Right ventricle myocardium inferior (tissue), 1 donor: ENCODE measurements around the gene EML4. TPM values are rescaled to one million over a fixed set of nuclear protein-coding genes. Genes with fewer than 3 reads are reported as not detected.

Experiments
- ATAC-seq: fragments of 200-7000 bp; cut with Tn5 transposase; one replicate; pipeline ENCODE4 v1.9.1; 2020; ENCODE audit warnings: mild to moderate bottlenecking, moderate library complexity
- DNase-seq: peaks from one replicate; pipeline ENCODE4 v3.0.0; 2021; ENCODE audit errors: missing footprints
- intact Hi-C: fragments of 100-400 bp; cut with DNase I; formaldehyde crosslinking; loops from one replicate; pipeline ENCODE4 v1.11.0; 2022
- total RNA-seq: library from RNA; stranded (reverse); fragmentation: NEBNext Ultra II Directional; extraction: Animal tissue kit (Norgen Biotek cat#: 25700); gene quantifications from one replicate; pipeline ENCODE4 v1.2.1, GENCODE V29; 2021
- donor health status: DM: no; HTN: yes; CAD: no; lungs with severe emphysema.

The EML4 gene
- total RNA-seq, 1 donor from 2014 or later: 5.6 TPM

DNA sequence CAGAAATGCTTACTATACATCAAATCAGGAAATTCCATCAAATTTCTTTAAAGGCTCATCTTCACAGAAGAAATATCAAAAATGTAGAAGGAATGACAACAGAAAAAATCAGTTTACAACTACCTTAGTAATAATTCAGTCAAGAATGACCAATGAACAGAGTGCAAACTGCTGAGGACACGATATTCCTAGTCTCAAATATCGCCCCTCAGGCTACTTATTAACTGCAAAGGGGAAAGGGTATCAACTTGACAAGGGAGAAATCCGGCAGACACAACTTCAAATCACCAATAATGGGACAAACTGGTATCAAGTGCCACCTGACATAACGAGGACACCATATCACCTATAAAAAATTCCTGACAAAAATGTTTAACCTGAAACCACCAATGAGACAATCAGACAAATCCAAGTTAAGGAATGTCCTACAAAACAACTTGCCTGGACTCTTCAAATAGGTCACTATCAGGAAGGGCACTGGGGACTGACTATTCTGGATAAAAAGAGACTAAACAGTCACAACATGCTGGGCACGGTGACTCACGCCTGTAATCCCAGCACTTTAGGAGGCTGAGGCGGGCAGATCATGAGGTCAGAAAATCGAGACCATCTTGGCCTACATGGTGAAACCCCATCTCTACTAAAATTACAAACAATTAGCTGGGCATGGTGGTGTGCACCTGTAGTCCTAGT lies 179.1 kb downstream of the EML4 start:
- intact Hi-C loops: no loop called here
- ATAC-seq: no peak
- DNase-seq: no peak

DNA sequence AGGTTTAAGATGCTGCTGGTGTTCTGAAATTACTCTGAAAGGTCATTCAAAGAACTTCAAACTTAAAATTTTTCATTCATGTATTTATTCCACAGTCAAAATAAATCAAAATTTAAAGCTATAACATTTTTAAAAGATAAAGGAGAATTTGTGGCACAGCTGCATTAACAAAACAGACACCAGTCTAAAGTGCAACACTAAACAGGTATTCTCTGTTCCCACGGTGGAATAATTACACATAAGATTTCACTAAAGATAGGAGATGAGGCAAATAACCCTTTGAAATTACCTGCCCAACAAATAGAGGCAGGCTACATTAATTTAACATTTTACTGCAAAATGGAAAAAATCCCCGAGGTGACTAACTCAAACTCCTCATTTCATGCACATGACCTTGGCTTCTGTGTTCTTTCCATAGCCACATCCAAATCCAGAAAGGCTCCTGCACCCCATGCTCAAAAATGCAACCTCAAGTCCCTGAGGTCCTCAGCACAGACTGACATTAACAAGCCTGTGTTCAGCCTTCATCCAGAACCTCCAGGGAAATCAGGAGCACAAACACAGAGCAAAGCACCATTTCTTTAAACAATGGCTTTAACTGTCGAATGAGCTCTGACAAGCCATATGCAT lies 181.4 kb downstream of the EML4 start:
- ATAC-seq (no peak), DNase-seq (no peak)
- intact Hi-C loops: no loop called here

DNA sequence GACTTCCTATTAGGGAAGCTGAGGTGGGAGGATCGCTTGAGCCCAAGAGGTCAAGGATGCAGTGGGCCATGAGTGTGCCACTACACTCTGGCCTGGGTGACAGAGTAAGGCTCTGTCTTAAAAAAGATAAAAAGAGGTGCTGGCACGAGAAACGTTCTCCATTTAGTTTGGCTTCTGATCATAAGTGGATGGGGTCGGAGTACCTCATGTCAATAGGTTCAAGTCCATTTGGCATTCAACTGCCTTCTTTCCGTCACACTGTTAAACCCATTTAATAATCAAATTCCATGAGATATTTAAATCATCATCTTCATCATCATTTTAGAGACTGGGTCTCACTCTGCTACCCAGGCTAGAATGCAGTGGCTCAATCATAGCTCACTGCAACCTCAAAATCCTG lies 182.7 kb downstream of the EML4 start:
- no peak for ATAC-seq
- no peak for DNase-seq
- intact Hi-C loops: no loop called here

DNA sequence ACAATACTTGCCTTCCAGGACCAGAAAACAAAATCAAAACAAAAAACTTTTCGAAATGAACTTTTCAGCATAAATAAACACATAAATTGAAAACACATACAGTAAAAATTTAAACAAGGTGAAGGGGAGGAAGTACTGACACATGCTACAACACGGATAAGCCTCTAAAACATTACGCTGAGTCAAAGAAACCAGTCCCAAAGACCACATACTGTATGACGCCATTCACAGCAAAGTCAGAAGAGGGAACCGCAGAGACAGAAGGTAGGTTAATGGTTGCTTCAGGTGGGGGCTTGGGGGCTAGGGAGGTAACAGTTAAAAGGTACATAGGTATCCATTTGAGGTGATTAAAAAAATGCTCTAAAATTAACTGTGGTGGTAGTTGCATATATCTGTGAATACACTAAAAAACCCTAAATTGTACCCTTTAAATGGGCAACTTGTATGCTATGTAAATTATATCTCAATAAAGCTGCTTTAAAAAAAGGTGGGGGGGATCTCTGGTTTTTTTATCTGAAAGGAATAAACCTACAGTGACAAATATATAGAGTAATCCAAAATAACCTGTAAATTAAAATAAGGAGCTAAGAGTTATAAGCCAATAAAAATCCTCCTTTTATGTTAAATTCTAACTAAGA lies 184.8 kb downstream of the EML4 start:
- intact Hi-C loops: no loop called here
- DNase-seq (no peak), ATAC-seq (no peak)

DNA sequence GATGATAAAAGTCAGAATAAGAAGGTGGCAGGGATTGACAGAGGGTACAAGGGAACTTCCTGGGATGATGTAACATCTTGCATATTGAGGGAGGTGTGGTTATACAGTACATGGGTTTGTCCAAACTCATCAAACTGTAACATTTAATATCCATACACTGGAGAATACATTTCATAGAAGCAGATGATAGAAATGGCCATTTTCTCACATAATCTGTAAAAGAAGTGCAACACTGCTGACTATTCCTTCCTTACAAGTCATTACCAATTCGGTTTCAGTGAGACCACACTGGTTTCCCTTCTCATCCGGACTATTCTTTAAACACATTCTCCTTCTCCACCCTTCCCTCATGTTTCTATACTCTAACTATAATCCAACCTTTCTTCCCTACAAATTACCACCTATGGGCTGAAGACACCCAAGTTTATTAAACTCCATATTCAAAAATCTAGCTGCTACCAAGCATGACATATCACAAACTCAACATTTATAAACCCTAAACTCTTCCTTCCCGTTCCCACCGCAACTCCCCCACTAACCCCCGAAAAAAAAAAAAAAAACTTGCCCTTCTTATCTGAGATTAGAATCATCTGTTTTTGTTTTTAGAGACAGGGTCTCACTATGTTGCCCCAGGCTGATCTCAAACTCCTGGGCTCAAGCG lies 190.3 kb downstream of the EML4 start:
- intact Hi-C loops: no loop called here
- no peak for DNase-seq
- no peak for ATAC-seq

DNA sequence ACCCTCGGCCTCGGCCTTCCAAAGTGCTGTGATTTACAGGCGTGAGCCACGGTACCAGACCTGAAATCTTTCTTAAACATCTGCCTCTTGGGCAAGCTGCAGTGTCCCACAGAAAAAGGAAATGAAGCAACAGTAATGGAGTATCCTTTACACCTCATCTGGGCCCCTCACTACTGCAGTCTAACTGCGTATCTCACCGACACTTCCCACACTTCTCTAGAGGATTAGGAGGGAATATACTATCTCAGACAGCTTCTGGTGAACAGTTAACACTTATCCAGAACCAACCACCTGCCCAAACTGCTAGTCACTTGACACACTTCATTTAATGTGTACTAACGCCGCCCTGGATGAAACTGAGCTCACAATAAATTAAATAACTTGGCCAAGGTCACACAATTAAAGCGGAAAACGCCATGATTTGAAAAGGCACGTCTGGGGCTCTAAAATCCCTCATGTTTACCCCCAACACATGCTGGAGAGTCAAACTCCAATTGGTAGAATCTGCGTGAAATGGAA lies 190.9 kb downstream of the EML4 start:
- DNase-seq: no peak
- intact Hi-C loops: loop anchor here (2.0 kb wide), 1 partner anchor 263 kb away; no protein-coding TSS in a partner anchor
- no peak for ATAC-seq

DNA sequence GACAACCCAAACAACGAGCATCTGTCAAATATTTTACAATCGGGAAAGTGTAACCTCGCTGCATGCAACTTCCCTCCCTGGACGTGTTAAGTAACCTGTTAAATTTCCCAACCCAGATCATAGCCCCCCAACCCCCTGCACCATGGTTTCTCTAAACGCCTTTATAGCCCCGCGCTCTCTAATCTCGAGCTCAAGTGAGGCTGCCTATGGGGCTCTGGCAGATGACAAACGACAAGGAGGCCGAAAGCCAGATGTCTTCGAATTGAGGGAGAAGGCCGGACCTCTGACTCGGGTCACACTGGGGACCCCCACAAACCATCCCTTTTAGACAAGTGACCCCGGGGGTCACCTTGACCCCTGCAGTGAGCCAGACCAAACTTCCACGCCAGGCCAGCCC lies 191.3 kb downstream of the EML4 start:
- intact Hi-C loops: loop anchor here (2.0 kb wide), 1 partner anchor 264 kb away; no protein-coding TSS in a partner anchor
- DNase-seq: no peak
- ATAC-seq: no peak

DNA sequence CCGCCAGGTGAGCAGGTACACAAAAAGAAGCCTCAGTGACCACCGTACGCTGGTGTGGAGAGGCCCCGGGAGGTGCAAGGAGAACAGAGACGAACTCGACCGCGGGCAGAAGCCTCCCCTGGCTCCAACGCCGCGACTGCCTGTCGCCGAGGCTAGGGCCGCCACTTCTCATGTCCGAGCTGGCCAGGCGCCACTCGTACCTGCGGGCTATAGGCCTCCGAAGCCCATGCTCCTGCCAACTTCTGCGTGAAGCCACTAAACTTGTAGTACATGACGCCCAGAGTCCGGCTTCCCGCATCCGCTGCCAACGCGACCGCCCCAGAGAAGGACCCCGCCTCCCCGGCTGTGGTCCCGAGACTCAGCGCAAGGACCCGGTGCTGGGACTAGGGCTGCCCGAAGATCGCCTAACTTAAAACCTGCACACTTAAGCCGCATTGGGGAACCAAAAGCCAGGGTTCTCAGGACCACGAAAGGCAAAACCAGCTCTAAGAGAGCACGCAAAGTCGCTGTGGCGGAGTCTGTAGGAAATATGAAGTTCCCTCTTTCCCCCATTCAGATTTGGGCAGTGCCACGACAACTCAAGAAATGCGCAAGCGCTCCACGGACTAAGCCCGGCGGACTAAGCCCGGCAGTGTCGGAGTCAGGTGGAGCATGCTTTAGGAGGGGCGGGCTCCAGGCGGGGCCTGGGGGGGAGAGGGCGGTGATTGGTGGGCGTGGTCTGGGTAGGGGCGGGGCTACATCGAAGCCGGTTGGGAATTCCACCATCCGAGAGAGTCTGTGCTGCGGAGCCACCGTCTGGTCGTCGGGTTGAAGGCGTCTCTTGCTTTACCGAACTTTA lies 192.0 kb downstream of the EML4 start, which contains the start of gene COX7A2L:
COX7A2L (minus strand) TSS at position 328 of the 838 bp plus-strand sequence; CDS start at position 272, 56 bp downstream.
- intact Hi-C loops: loop anchor here (2.0 kb wide), 1 partner anchor 264 kb away; no protein-coding TSS in a partner anchor
- DNase-seq (peak; percentile 98), ATAC-seq (peak; percentile 100)

DNA sequence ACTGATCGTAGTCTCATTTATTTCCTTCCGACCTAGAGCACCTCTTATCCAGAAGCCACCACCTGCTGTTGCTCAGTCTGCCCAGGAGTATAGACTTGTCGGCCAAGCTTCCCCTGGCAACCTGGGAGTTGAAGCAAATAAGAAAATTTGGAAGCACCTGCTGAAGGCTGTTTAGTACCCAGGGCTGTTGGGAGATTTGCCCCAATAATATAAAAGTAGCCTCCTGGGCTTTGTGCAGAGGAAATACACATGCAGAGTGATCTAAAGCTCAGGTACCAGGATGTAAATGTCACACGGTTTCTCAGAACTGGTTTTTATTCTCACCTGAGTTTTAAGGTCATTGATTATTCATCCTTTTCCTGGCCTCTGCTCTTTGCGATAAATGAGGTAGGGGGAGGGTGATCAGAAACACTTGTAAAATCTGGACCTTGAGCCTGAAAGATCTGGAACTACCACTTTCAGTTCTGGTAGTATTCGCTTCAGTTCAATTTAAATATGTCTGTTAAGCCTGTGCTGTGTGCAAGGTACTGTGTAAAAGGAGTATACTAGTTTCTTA lies 192.7 kb downstream of the EML4 start:
- intact Hi-C loops: loop anchor here (2.0 kb wide), 1 partner anchor 265 kb away; no protein-coding TSS in a partner anchor
- ATAC-seq: no peak

DNA sequence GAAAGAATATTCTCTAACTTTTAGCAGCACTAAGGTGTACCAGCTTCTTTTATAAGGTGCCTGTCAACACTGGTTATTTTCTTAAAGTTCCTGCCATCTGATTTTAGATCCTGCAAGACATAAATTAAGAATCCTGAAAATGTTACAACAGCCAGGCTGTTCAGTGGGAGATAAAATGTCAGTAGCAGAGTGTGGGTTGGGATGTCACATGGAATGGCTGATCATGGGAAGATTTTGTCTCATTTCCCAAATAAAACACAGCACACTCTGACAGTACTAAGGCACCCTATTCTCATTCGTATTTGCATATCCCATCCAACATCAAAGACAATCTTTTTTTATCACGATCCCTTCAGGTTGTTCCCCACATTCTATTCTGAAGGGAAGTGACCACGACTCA lies 194.3 kb downstream of the EML4 start:
- DNase-seq: no peak
- intact Hi-C loops: no loop called here
- no peak for ATAC-seq

More for the DNA sequence above, 192.7 kb downstream of the EML4 start:
- DNase-seq: no peak

DNA sequence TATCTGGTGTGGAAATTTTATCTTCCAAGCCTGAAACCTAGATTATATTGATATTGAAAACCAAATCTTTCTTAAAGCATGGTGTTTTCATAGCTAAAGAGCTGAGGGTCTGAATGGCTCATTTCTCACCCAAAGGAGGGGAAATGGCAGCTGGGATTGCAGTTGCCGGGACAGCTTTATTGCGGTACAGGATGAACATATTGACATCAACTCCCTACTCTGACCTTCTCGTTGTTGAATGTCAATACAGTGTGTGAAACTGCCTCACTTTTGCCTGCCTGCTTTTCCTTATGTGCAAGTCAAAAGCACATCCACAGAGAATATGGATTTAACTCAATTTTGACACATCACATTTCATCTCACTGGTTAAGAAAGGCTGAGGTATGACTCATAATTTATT lies 195.5 kb downstream of the EML4 start:
- ATAC-seq: no peak
- no peak for DNase-seq
- intact Hi-C loops: no loop called here

DNA sequence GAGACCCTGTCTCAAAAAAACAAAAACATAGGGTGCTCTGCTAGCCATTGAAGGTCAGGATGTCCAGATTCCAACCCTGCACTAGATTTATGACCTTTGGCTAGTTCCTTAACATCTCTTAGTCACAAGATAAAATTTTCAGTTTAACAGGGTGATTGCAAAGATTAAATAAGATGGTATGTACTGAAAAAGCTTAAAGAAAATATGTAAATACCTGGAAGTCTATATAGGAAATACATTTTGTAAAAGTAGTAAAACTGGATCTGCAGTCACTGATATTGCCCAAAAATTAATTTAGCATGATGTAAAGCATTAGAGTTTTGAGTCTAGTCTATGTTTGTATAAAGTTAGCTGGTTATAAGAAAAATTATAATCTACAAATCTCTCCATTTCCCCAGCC lies 197.3 kb downstream of the EML4 start:
- ATAC-seq (no peak), DNase-seq (no peak)
- intact Hi-C loops: no loop called here

DNA sequence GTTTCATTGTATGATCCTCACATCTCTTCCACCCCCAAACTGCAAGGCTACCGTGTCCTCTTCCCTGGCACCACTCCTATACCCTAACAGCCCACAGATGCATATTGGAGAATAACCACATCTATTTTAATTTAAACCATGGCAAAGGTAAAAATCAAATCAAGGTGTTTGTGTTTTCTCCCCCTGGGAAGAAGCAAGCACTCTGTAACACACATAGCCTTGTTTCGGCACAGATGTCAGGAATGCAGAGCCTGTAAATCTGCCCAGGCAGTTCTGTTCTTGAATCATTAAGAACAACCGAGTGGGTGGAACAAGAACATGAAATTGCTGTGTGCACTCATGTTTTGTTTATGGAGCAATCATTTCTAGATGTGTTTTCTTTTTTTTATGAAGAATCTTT lies 198.7 kb downstream of the EML4 start:
- DNase-seq (no peak), ATAC-seq (no peak)
- intact Hi-C loops: no loop called here

DNA sequence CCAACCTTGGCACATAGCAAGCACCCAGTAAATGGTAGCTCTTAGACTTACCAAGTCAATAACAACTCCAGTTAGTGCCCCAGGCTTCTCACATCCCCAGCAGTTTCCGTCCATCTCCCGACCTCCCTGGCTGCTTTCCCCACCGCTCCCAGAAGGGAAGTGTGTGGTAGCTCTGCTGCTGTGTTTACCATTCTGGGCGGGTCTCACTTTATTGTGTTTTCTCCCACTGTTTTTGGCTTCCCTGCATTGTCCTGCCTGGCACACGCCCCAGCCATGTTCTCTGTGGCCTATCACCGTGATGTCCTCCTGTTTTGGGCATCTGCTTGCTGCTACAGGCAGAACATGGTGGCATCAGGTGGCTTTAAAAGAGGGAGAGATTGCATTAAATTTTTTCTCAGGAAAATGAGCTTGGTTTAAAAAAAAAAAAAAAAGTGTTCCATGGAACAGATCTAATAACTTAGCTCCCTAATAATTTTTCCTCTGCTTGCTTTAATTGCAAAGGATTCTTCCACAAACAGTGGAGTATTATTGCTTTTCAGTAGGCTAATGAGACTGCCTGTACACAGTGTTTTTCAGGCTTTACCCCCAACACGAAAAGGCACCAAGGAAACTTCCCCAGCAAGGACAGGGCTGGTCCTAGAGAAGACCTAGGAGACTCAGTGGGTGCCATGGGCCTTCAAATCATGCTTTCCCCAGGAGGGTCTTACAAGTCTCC lies 199.8 kb downstream of the EML4 start:
- peak; percentile 37 for ATAC-seq
- no peak for DNase-seq
- intact Hi-C loops: no loop called here

DNA sequence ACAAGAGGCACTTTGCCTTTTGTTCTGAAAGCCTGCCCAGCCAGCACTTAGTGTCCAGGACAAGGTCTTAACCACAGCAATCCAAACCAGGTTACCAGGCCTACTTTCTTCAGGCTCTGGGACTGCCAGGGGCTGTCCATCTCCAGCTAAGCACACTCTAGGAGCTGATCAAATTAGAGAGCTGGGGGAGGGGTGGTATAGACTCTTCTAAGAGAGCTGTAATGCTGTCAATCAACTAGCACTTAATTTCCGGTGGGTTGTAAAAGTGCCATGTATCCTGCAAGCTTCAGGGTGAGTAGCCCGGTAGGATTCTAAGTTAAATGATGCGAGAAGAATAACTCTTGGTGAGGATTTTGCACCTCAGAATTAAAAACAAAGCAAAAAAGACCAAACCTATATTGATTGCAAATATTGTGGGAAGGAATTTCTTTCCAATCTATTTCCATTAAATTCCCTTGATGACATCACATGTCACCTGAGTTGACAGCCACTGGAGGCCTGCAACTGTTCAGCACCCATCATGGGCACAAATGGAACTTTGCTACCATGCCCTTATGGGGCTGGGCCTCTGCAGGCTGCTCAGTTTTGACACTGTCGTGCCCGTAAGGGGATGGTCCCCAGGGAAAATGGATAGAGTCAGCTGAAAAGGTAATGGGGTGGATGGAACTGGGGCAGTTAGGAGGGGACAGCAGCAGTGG lies 200.5 kb downstream of the EML4 start:
- ATAC-seq: no peak
- intact Hi-C loops: no loop called here
- no peak for DNase-seq

DNA sequence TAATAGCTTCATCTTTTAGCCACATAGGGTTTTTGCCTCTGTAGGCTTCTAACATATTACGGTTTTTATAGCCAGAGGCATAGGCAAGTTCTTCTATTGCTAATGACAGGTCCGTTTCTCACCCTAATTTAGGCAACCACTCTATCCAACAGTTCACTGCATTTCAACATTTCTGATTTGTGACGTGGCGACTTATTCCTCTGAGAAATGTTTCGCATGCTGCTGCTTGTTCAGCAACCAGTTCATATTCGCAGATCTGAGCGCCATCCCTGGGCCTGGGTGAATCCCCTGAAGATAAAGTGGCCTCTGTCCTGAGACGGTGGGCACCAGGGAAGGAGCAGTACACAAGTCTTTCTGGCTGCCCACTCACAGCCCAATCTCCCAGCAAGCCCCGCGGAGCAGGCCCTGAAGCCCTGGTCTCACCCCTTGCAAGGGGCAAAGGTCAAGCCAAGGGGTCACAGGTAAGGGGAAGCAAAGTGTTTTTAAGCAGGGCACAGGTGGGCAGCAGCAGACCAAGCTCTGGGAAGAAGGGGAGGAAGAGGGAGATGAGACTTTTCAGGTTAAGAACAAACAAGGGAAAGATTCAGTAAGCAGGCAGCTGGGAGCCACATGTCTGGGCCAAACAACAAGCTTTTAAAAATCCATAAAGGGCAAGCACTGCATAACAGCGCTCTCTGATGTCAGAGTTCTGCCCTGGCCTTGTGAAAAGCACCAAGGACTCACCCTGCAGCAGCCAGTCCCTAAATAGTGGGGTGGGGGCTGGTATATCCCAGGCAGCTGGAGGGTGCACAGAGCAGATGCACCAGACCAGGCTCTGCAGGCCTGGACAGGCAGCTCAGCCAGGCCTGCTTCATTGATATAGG lies 202.7 kb downstream of the EML4 start:
- intact Hi-C loops: no loop called here
- ATAC-seq (no peak), DNase-seq (no peak)
